Mucosa of descending colon (tissue), 3 donors: ENCODE data around the gene LATS1. TPM values are rescaled to one million over a fixed set of nuclear protein-coding genes. Genes with fewer than 3 reads are reported as not detected.
"Not testable (repeated sequence)": the region's sequence is repeated elsewhere in the genome, so short reads cannot be mapped to it uniquely, and the experiment has no call there.

Source experiments
- ATAC-seq: fragments of 200-7000 bp; cut with Tn5 transposase; one replicate; pipeline ENCODE4 v1.9.1; 2020; ENCODE audit warnings: mild to moderate bottlenecking, moderate library complexity
- DNase-seq, 3 donors: peaks; one replicate each; pipeline ENCODE4 v3.0.0-alpha.2; 2020
- H3K36me3 ChIP-seq: fragments of 200-600 bp; one replicate; pipeline ENCODE4 v1.8.0; 2021; ENCODE audit warnings: low read depth, mild to moderate bottlenecking
- H3K4me1 ChIP-seq: fragments of 200-600 bp; one replicate; pipeline ENCODE4 v1.8.0; 2021; ENCODE audit warnings: low read depth, mild to moderate bottlenecking
- H3K4me3 ChIP-seq: fragments of 200-600 bp; one replicate; pipeline ENCODE4 v1.8.0; 2021; ENCODE audit warnings: mild to moderate bottlenecking
- H3K9me3 ChIP-seq: fragments of 200-600 bp; one replicate; pipeline ENCODE4 v1.8.0; 2021; ENCODE audit warnings: mild to moderate bottlenecking
- CTCF ChIP-seq: fragments of 200-600 bp; IDR thresholded peaks from one replicate; pipeline ENCODE4 v1.8.0; 2022; ENCODE audit warnings: antibody characterized with exemption, mild to moderate bottlenecking
- intact Hi-C, 2 donors: fragments of 100-400 bp; cut with DNase I in 1 of 2; cut with micrococcal nuclease in 1 of 2; formaldehyde crosslinking; loops; one replicate each; pipeline versions ENCODE4 v1.11.0 to v1.11.1; 2022; cut with DNase I, micrococcal nuclease
- total RNA-seq, 3 donors: library from RNA; stranded (reverse); fragmentation: NEBNext Ultra II Directional in 2 of 3; extraction: Animal tissue kit (Norgen Biotek cat#: 25700) in 2 of 3; gene quantifications; one replicate each; pipeline versions ENCODE4 v1.2.1 to v1.2.4, GENCODE V29; 2021 to 2023
- donor health status: DM: no; HTN: no; CAD: no; lungs with moderate emphysema.
- donor health status: DM: no; HTN: no; CAD: no.
- donor health status: DM: no; HTN: yes; CAD: no.

Gene LATS1
- total RNA-seq, 3 donors from 2014 or later, result 23.2 to 39.0 (median 23.3) TPM

GRCh38 chr6:149694921-149695320 is 23.0 kb downstream of the LATS1 start:
- intact Hi-C loops, result no loop called here
- H3K9me3 ChIP-seq, result no peaks in the 10 kb centered on the region
- TF ChIP-seq CTCF, result no peak
- ATAC-seq (no peak), DNase-seq (no peak)
- H3K36me3 ChIP-seq, result no peaks in the 10 kb centered on the region
- H3K4me3 ChIP-seq, result no peak overlapping the region
- H3K4me1 ChIP-seq, result no peaks in the 10 kb centered on the region

- TF ChIP-seq CTCF, result no peak
- ATAC-seq (no peak), DNase-seq (no peak)
- Histone ChIP-seq H3K36me3 (no peaks in the 10 kb centered on the region), H3K4me1 (no peaks in the 10 kb centered on the region), H3K9me3 (no peaks in the 10 kb centered on the region), H3K4me3 (no peak overlapping the region)
- intact Hi-C loops, result no loop called here
Measured at GRCh38 chr6:149691201-149691600, 26.7 kb downstream of the LATS1 start.

- DNase-seq (no peak), ATAC-seq (no peak)
- Histone ChIP-seq H3K36me3 (no peaks in the 10 kb centered on the region), H3K9me3 (no peaks in the 10 kb centered on the region), H3K4me3 (no peak overlapping the region), H3K4me1 (no peaks in the 10 kb centered on the region)
- no peak for TF ChIP-seq CTCF
- intact Hi-C loops, result no loop called here
Measured at GRCh38 chr6:149686230-149686629, 31.7 kb downstream of the LATS1 start.

GRCh38 chr6:149683256-149683859 is 34.5 kb downstream of the LATS1 start:
- Histone ChIP-seq H3K36me3 (no peaks in the 10 kb centered on the region), H3K4me1 (no peaks in the 10 kb centered on the region), H3K4me3 (no peak overlapping the region), H3K9me3 (no peaks in the 10 kb centered on the region)
- no peak for DNase-seq
- no peak for ATAC-seq
- no peak for TF ChIP-seq CTCF
- intact Hi-C loops, result no loop called here

GRCh38 chr6:149681845-149682244 is 36.1 kb downstream of the LATS1 start:
- H3K4me1 ChIP-seq, intact Hi-C loops, H3K36me3 ChIP-seq, ATAC-seq, H3K9me3 ChIP-seq, DNase-seq, H3K4me3 ChIP-seq: not testable (repeated sequence)

GRCh38 chr6:149681209-149681608 is 36.7 kb downstream of the LATS1 start:
- Histone ChIP-seq H3K4me1 (no peaks in the 10 kb centered on the region), H3K36me3 (no peaks in the 10 kb centered on the region), H3K9me3 (no peaks in the 10 kb centered on the region), H3K4me3 (no peak overlapping the region)
- ATAC-seq, result no peak
- no peak for DNase-seq
- TF ChIP-seq CTCF, result no peak
- intact Hi-C loops, result no loop called here
